Endothelial cell of umbilical vein (primary cell): ENCODE measurements around the gene ACADS.

Experiments used
- CTCF ChIP-seq, 2 donors: IDR thresholded peaks; 1 replicate in 1 of 2; 2 replicates in 1 of 2; pipeline ENCODE4 v1.5.1; 2011; ENCODE audit warnings: low read length in 2 of 2, mild to moderate bottlenecking in 2 of 2, moderate library complexity in 2 of 2, control low read depth in 1 of 2, inconsistent platforms in 1 of 2, low read depth in 1 of 2; ENCODE audit not compliant: insufficient read depth in 1 of 2; ENCODE audit errors: extremely low read depth in 1 of 2
- EZH2 ChIP-seq: IDR thresholded peaks from 2 replicates; pipeline ENCODE4 v1.6.1; 2012; ENCODE audit warnings: borderline replicate concordance, low read depth, mild to moderate bottlenecking, moderate library complexity, low read length, inconsistent platforms; ENCODE audit not compliant: severe bottlenecking
- FOS ChIP-seq: IDR thresholded peaks from 2 replicates; pipeline ENCODE4 v1.6.1; 2011; ENCODE audit warnings: mild to moderate bottlenecking, low read length, moderate library complexity, borderline replicate concordance; ENCODE audit not compliant: insufficient read depth
- JUN ChIP-seq: IDR thresholded peaks from 2 replicates; pipeline ENCODE4 v1.6.1; 2011; ENCODE audit warnings: borderline replicate concordance, low read depth; ENCODE audit not compliant: insufficient read length, insufficient read depth
- MYC ChIP-seq: IDR thresholded peaks from one replicate; pipeline ENCODE4 v1.6.1; 2011; ENCODE audit warnings: mild to moderate bottlenecking, low read depth, low read length
- POLR2A ChIP-seq: IDR thresholded peaks from 2 replicates; pipeline ENCODE4 v1.6.1; 2012; ENCODE audit warnings: low read depth, mild to moderate bottlenecking, control low read depth, low read length
- POLR2AphosphoS5 ChIP-seq: IDR thresholded peaks from 2 replicates; pipeline ENCODE4 v1.6.1; 2012; ENCODE audit warnings: low read depth, mild to moderate bottlenecking, control low read depth, low read length, moderate library complexity; ENCODE audit not compliant: insufficient read depth
- TF ChIP-seq, protein P1 (sequence below): IDR thresholded peaks from 2 replicates; pipeline ENCODE4 v1.6.1; 2011; ENCODE audit not compliant: insufficient read depth, insufficient read length

- no peak for TF ChIP-seq CTCF (IDR thresholded peaks at IDR 0.05; ENCODE audit: extremely low read depth in 1 of 2, insufficient read depth in 1 of 2, low read depth in 1 of 2, low read length in 2 of 2)
- TF ChIP-seq, protein P1, sequence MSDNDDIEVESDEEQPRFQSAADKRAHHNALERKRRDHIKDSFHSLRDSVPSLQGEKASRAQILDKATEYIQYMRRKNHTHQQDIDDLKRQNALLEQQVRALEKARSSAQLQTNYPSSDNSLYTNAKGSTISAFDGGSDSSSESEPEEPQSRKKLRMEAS: no peak
- no peak for TF ChIP-seq POLR2A
- no peak for TF ChIP-seq EZH2
- no peak for TF ChIP-seq POLR2AphosphoS5
- TF ChIP-seq MYC: no peak
- no peak for TF ChIP-seq JUN
- TF ChIP-seq FOS: no peak
These were observed 45.4 kb upstream of the ACADS start for GRCh38 chr12:120680165-120680738.
